Measurements from ENCODE around the gene TMEM242. TPM values are rescaled to one million over a fixed set of nuclear protein-coding genes. Genes with fewer than 3 reads are reported as not detected.
A peak's percentile ranks its signal among the peaks of the same experiment; 100 is the strongest.

TMEM242 gene
- total and polyA plus RNA-seq, 7 donors = 7.8 to 14.8 (median 14.0) TPM

DNA sequence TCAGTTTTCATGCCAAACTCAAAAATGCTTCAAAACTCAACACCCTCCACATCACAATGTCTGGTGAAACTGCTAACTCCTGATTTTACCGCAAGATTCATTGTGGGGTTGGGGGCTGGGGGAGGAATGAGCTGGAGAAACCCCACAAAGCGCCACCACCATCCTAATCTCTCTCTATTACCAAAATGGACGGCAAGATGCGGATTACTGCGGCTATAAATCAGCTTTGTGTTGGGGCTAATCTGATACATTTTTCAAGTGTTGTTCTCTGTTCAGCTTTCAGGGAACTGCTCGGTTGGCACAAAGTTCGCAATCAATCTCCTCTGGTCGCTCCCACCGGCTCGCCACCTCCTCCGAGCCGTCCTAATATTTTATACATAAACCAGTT is 83.7 kb downstream of the TMEM242 start:
- peak overlapping the region; percentile 93 for H3K27ac ChIP-seq
- peaks cover 45% of the 10 kb centered on the region for H3K4me1 ChIP-seq
- 40 to 71% (median 46%) methylated on average over 12 of the region's 12 CpGs for WGBS, 3 donors
- H3K4me3 ChIP-seq = peak overlapping the region; percentile 55
- H3K27me3 ChIP-seq (ENCODE audit: insufficient read depth in 3 of 3, low read length in 2 of 3) = no peaks in the 10 kb centered on the region
- DNase-seq = no peak
- no peaks in the 10 kb centered on the region for H3K36me3 ChIP-seq (ENCODE audit: insufficient read depth in 1 of 2, low read depth in 1 of 2)
- TF ChIP-seq, protein P1, sequence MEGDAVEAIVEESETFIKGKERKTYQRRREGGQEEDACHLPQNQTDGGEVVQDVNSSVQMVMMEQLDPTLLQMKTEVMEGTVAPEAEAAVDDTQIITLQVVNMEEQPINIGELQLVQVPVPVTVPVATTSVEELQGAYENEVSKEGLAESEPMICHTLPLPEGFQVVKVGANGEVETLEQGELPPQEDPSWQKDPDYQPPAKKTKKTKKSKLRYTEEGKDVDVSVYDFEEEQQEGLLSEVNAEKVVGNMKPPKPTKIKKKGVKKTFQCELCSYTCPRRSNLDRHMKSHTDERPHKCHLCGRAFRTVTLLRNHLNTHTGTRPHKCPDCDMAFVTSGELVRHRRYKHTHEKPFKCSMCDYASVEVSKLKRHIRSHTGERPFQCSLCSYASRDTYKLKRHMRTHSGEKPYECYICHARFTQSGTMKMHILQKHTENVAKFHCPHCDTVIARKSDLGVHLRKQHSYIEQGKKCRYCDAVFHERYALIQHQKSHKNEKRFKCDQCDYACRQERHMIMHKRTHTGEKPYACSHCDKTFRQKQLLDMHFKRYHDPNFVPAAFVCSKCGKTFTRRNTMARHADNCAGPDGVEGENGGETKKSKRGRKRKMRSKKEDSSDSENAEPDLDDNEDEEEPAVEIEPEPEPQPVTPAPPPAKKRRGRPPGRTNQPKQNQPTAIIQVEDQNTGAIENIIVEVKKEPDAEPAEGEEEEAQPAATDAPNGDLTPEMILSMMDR (IDR thresholded peaks at IDR 0.05) = no peak
- intact Hi-C loops (cut with DNase I) = loop anchor here (5.0 kb wide), 1 partner anchor 33 kb away; no protein-coding TSS in a partner anchor
- H3K9me3 ChIP-seq = no peaks in the 10 kb centered on the region
- ATAC-seq = no peak

Other genes starting within 250 kb of the TMEM242 start
- gene ZDHHC14, start 57.7 kb upstream of the TMEM242 start, total RNA-seq = 10 to 100 TPM in 1 of 4 donors, 1 to 10 TPM in 3; 4.0 to 14.6 (median 4.7) TPM
- 1 to 10 TPM; 2.5 to 5.0 (median 4.0) TPM for gene ZDHHC14, start 57.7 kb upstream of the TMEM242 start, polyA plus RNA-seq